ENCODE measurements around the gene EDEM1.

GRCh38 chr3:5141760-5142159 lies 45.7 kb upstream of the EDEM1 start:
- TF ChIP-seq POLR2A (IDR thresholded peaks at IDR 0.05) (no peak), CTCF (IDR thresholded peaks at IDR 0.05) (no peak), EP300 (IDR thresholded peaks at IDR 0.05) (no peak)
